Endometrial microvascular endothelial cells (primary cell): ENCODE measurements around the gene ZCCHC17. TPM values are rescaled to one million over a fixed set of nuclear protein-coding genes. Genes with fewer than 3 reads are reported as not detected.
"Not testable (repeated sequence)": the region's sequence is repeated elsewhere in the genome, so short reads cannot be mapped to it uniquely, and the experiment has no call there.

Experiments
- in situ Hi-C: cut with HindIII; loops from 2 replicates; pipeline ENCODE4 v1.10.0; 2017; ENCODE audit warnings: low sequenced_read_pairs, low pct_unique_long_range_greater_than_20kb; ENCODE audit errors: inconsistent ontology term
- total RNA-seq: library from RNA; depleted of rRNA; stranded (reverse); fragments of >200 nt; gene quantifications from one replicate; pipeline ENCODE4 v1.2.3, GENCODE V29; 2015; ENCODE audit errors: inconsistent ontology term

Gene ZCCHC17
- total RNA-seq = 31.9 TPM

- in situ Hi-C loops = no loop called here
Measured at GRCh38 chr1:31296486-31297276, at the start of gene ZCCHC17, which contains the start of gene SNRNP40. TSS of gene ZCCHC17 (plus strand) at chr1:31297032. CDS start at chr1:31310099, 13,067 bp downstream. TSS of gene SNRNP40 (minus strand) at chr1:31296788. CDS start at chr1:31296751, 37 bp downstream.

- in situ Hi-C loops = no loop called here
Measured at GRCh38 chr1:31248276-31248675, 48.6 kb upstream of the ZCCHC17 start.

GRCh38 chr1:31249854-31250253 is 47.0 kb upstream of the ZCCHC17 start:
- in situ Hi-C loops = no loop called here

- in situ Hi-C loops = no loop called here
Measured at GRCh38 chr1:31257213-31257612, 39.6 kb upstream of the ZCCHC17 start.

- in situ Hi-C loops = no loop called here
Measured at GRCh38 chr1:31258581-31258980, 38.3 kb upstream of the ZCCHC17 start.

GRCh38 chr1:31259746-31260145 is 37.1 kb upstream of the ZCCHC17 start:
- in situ Hi-C loops = loop anchor here (10.0 kb wide), 1 partner anchor 65 kb away; no protein-coding TSS in a partner anchor

GRCh38 chr1:31261916-31262315 is 34.9 kb upstream of the ZCCHC17 start:
- in situ Hi-C loops = loop anchor here (10.0 kb wide), 1 partner anchor 67 kb away; no protein-coding TSS in a partner anchor

GRCh38 chr1:31262393-31262792 is 34.4 kb upstream of the ZCCHC17 start:
- in situ Hi-C loops = loop anchor here (10.0 kb wide), 1 partner anchor 68 kb away; no protein-coding TSS in a partner anchor

GRCh38 chr1:31263408-31263807 is 33.4 kb upstream of the ZCCHC17 start:
- in situ Hi-C loops = loop anchor here (10.0 kb wide), 1 partner anchor 69 kb away; no protein-coding TSS in a partner anchor

GRCh38 chr1:31264790-31265386 is 31.9 kb upstream of the ZCCHC17 start:
- in situ Hi-C loops = loop anchor here (10.0 kb wide), 1 partner anchor 70 kb away; no protein-coding TSS in a partner anchor

- in situ Hi-C loops = loop anchor here (10.0 kb wide), 1 partner anchor 72 kb away; no protein-coding TSS in a partner anchor
Measured at GRCh38 chr1:31266547-31266946, 30.3 kb upstream of the ZCCHC17 start.

GRCh38 chr1:31272369-31272768 is 24.5 kb upstream of the ZCCHC17 start:
- in situ Hi-C loops = no loop called here

GRCh38 chr1:31273619-31274018 is 23.2 kb upstream of the ZCCHC17 start:
- in situ Hi-C loops = no loop called here

GRCh38 chr1:31282426-31282825 is 14.4 kb upstream of the ZCCHC17 start:
- in situ Hi-C loops = not testable (repeated sequence)

GRCh38 chr1:31287791-31288190 is 9.0 kb upstream of the ZCCHC17 start:
- in situ Hi-C loops = not testable (repeated sequence)

GRCh38 chr1:31289021-31289420 is 7.8 kb upstream of the ZCCHC17 start:
- in situ Hi-C loops = no loop called here

- in situ Hi-C loops = no loop called here
Measured at GRCh38 chr1:31295874-31296485, 852 bp upstream of the ZCCHC17 start.

GRCh38 chr1:31297277-31298247 is 730 bp downstream of the ZCCHC17 start:
- in situ Hi-C loops = no loop called here
